CD4-positive, alpha-beta T cell treated with Interleukin-1 beta for 1 hour (primary cell): ENCODE measurements around the gene GSKIP.
"Not testable (repeated sequence)": the region's sequence is repeated elsewhere in the genome, so short reads cannot be mapped to it uniquely, and the experiment has no call there.

Experiments used
- DNase-seq, 2 donors: peaks; one replicate each; pipeline ENCODE4 v3.0.0-alpha.2; 2020 to 2022

GSKIP gene

GRCh38 chr14:96362965-96363750 is at the start of gene GSKIP, which contains the start of gene ATG2B:
TSS of gene GSKIP (plus strand) at chr14:96363526. CDS start at chr14:96382248, 18,722 bp downstream.
TSS of gene ATG2B (minus strand) at chr14:96363341. CDS start at chr14:96362976, 365 bp downstream.
- DNase-seq: peak; percentile 95 to 97

DNA sequence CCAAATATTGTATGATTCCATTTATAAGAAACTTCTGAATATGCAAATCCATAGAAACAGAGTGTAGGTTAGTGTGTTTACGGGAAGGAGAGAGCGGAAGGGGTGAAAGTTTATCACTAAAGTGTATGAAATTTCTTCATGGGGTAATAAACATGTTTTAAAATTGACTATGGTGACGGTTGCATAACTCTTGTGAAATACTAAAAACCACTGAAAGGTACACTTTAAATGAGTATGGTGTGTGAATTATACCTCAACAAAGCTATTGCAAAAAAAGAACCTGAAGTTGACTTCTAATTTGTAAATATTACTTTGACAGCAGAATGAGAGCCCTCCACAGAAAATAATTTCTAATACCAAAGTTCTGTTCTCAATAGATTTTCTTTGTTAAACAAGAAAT is 47.2 kb upstream of the GSKIP start:
- no peak for DNase-seq

GRCh38 chr14:96318836-96319235 is 44.5 kb upstream of the GSKIP start:
- no peak for DNase-seq

GRCh38 chr14:96320605-96321004 is 42.7 kb upstream of the GSKIP start:
- DNase-seq: no peak

- DNase-seq: no peak
Observed at GRCh38 chr14:96324219-96324618, 39.1 kb upstream of the GSKIP start.

DNA sequence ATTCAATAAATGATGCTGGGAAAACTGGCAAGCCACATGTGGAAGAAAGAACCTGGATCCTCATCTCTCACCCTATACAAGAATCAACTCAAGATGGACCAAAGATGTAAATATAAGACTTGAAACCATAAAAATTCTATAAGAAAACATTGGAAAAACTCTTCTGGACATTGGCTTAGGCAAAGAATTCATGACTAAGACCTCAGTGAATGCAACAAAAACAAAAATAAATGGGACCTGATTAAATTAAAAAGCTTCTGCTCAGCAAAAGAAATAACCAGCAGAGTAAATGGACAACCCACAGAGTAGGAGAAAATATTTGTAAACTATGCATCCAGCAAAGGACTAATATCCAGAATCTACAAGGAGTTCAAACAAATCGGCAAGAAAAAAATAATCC is 24.8 kb upstream of the GSKIP start:
- DNase-seq: no peak

DNA sequence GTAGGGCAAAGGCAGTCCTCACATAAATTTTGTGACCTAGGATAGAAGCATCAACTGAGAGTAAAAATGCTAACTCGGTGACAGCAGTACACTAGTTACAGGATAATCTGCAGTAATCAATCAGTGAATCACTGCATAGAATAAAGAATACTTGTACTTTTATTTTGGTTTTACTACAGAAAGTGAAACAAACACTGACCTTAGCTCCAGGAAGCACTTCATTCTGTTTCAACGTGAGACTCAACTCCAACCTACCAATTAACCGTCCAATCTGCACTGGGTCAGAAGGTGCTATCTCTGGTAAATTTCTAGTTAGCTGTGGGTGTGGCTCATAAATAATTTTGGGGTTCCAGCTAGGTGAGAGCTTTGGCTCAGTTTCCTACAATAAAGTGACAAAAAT is 22.0 kb upstream of the GSKIP start:
- no peak for DNase-seq

DNA sequence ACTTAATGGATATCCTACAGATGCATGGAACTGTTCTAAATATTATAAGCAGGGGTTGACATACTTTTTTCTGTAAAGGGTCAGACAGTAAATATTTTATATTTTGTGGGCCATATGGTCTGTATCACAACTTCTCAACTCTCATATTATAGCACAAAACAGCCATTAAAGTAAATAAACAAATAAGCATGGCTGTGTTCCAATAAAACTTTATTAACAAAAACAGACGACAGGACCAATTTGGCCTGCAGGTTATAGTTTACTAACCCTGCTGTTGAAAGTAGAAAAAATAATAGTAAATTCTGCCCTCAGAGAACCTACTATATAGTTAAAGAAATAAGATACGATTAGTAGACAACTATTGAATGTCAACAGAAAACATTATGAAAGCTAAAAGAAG is 17.7 kb upstream of the GSKIP start:
- no peak for DNase-seq

- not testable (repeated sequence) for DNase-seq
Observed at GRCh38 chr14:96347957-96348356, 15.4 kb upstream of the GSKIP start.

DNA sequence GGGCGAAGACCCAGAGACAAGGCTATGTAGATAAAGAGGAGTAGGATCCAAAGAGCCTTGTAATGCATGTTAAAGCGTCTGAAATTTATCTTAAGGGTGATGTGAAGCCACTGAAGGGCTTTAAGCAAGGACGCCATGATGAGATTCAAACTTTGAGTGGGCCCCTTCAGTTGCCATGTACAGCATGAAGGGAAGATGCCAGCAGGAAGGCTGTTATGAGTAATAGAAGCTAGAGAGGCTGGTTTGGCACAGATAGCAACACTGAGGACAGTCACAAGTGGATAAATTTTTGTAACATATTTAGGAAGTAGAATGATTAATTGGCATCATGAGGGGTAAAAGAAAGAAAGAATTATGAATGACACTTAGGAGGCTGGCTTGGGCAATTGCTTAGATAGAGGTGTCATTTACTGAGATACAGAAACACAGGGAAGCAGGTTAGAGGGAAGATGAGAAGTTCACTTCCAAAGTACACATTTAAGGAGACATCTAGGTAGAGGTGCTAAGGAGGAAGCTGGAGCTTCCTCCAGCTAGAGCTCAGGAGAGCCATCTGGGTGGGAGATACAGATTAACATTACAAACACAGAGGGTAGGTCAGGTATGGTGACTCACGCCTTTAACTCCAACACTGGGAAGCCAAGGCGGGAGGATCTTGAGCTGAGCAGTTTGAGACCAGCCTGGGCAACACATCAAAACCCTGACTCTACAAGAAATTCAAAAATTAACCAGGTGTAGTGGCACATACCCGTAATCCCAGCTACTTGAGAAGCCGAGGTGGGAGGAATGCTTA is 13.8 kb upstream of the GSKIP start:
- no peak for DNase-seq

- no peak for DNase-seq
Observed at GRCh38 chr14:96351986-96352385, 11.3 kb upstream of the GSKIP start.

DNA sequence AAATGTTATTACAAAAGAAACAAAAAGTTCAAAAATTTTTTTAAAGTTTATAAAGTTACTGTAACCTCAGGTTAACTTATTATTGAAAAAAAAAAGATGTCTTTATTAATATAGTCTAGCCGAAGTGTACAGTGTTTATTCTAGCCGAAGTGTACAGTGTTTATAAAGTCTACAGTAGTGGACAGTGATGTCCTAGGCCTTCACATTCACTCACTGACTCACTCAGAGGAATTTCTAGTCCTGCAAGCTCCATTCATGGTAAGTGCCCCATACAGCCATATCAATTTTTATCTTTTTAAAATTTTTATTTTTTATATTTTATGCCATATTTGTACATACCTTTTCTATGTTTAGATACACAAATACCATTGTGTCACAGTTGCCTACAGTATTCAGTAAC is 10.6 kb upstream of the GSKIP start:
- no peak for DNase-seq

DNA sequence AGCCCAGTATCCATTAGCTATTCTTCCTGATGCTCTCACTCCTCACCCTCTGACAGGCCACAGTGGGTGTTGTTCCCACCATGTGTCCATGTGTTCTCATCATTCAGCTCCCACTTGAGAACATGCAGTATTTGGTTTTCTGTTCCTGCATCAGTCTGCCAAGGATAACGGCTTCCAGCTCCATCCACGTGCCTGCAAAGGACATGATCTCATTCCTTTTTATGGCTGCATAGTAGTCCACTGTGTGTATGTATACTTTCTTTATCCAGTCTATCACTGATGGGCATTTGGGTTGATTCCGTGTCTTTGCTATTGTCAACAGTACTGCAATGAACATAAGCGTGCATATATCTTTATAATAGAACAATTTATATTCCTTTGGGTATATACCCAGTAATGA is 9.1 kb upstream of the GSKIP start:
- no peak for DNase-seq

DNA sequence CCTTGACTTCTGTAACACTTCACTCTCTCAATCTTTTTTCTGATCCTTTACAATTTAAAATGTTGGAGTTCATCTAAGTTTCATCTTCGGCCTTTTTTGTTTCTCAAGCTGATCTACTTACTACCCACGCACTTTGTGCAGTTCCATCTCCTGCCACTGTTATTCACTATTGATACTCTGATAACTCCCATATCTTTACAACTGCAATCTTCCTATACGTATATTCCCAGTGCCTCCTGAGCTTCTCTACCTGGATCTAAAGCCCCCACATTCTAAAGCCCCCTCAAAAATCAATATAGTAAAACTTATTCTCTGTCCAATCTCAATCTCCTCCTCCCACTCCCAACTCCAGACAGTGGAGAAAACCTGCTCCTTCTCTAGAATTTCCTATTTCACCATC is 6.1 kb upstream of the GSKIP start:
- DNase-seq: no peak

DNA sequence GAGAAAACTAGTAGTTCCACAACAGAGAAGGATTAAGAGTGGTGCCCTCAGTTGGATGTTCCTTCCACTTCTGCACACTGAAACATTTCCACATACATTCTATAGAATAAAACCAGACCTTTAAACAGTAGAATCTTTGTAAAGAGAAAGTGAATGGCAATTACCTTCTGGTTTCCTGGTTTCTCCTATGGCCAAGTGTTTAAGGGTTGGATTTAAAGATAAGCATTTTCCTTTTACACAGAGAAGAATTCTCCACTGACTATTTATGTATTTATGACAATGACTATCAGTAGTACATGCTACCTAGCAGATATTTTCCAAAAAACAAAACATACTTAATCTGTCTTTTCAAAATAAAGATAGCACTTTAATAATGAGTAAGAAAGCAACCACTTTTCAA is 3.4 kb upstream of the GSKIP start:
- no peak for DNase-seq

DNA sequence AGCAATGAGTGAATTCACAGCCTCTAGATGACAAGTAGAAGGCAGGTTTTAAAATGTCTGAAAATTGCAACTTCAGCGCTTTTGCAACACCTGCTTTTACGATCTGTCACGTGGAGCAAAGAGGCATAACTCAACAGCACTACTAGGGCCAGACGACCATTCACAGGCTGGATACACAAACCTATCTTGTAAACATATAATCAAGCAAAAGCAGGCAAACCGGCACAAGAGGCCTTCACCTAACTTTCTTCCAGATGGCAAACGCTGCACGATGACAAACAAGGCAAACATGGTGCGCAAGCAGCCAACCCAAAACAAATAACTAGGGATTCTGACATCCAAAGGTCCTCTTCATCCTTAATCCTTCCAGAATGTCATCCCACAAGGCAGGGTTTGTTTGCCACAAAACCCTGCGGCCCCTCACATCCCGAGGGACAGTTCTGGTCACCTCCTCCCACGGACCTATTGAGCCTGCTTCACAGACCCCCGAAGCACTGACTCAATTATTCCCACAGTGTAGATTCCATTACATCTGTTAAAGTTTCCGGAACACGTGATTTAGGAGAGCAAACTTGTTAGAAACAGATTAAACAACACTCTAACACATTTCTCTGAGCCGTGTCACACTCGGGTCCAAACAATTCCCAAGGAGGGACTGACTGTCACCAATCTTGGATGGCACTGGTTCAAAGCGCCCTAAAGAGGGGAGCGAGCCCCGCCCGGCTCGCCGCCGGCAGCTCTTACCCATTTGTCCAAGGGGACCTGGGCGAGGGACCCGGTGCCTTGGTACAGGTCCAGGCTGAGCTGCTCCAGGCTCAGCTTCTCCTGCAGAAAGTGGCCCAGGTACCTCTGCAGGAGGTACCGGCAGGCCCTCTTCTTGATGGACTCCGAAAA is 1.0 kb upstream of the GSKIP start:
- DNase-seq: peak; percentile 54 to 80

GRCh38 chr14:96363751-96364336 is 518 bp downstream of the GSKIP start:
- DNase-seq: peak; percentile 30 to 40

- DNase-seq: no peak
Observed at GRCh38 chr14:96364962-96365361, 1.6 kb downstream of the GSKIP start.

- no peak for DNase-seq
Observed at GRCh38 chr14:96368534-96368933, 5.2 kb downstream of the GSKIP start.

GRCh38 chr14:96370528-96370927 is 7.2 kb downstream of the GSKIP start:
- no peak for DNase-seq

DNA sequence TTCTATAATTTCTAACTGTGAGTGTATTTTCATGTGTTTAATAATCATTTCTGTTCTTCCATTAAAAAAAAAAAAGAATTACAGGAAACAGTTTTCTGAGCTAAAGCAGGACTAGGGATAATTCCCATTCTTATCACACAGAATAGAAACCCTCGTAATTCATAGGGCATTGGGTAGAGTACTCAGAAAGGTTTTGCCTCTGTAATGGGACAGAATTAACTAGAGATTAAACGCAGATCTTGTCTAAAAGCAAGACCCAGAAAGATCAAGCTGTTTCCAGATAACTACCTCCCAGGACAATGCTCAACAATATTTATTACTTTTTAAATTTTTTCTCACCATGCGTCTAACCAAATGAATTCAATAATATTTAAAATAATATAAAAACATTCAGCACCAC is 10.2 kb downstream of the GSKIP start:
- no peak for DNase-seq

GRCh38 chr14:96376093-96376492 is 12.8 kb downstream of the GSKIP start:
- DNase-seq: no peak

DNA sequence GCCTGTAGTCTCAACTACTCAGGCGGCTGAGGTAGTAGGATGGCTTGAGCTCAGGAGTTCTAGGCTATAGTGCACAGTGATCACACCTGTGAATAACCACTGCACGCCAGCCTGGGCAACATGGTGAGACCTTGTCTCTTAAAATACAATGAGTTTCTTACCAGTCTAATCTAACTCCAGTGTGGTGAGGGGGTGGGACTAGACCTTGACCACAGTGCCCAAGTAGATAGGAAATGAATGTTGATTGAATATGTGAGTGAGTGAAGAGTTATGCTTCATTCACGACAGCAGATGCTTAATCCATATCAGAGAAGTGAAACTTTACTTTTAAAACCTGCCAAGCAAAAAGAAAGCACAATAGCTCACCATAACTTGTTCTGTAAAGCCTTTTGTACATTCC is 17.4 kb downstream of the GSKIP start:
- DNase-seq: no peak
